Kidney (tissue), 14 donors: ENCODE results near the gene NRBF2. TPM values are rescaled to one million over a fixed set of nuclear protein-coding genes. Genes with fewer than 3 reads are reported as not detected.

ENCODE experiments used
- DNase-seq, 5 donors: peaks; one replicate each; pipeline ENCODE4 v3.0.0-alpha.2; 2013 to 2020
- FAIRE-seq: peaks from 2 replicates; lab custom pipeline; 2012; peaks lifted over from hg19 to GRCh38; lab: Jason Lieb, UNC
- H3K27ac ChIP-seq, 2 donors: one replicate each; pipeline ENCODE4 v1.7.0; 2013; ENCODE audit warnings: low read depth in 2 of 2, low read length in 2 of 2, inconsistent platforms in 1 of 2
- H3K27me3 ChIP-seq: one replicate; pipeline ENCODE4 v1.7.1; 2013; ENCODE audit warnings: low read length, inconsistent platforms; ENCODE audit not compliant: control insufficient read depth, insufficient read depth
- H3K36me3 ChIP-seq, 3 donors: one replicate each; pipeline versions ENCODE4 v1.7.0 to v1.7.1; 2013; ENCODE audit warnings: low read length in 3 of 3, control low read depth in 1 of 3, inconsistent platforms in 1 of 3; ENCODE audit not compliant: insufficient read depth in 3 of 3, control insufficient read depth in 2 of 3
- H3K4me1 ChIP-seq, 3 donors: one replicate each; pipeline versions ENCODE4 v1.7.0 to v1.7.1; 2013; ENCODE audit warnings: low read length in 3 of 3, inconsistent platforms in 1 of 3, low read depth in 1 of 3; ENCODE audit not compliant: control insufficient read depth in 2 of 3, insufficient read depth in 2 of 3
- H3K4me3 ChIP-seq, 3 donors: one replicate each; pipeline versions ENCODE4 v1.7.0 to v1.8.1; 2013; ENCODE audit warnings: low read length in 3 of 3, control low read depth in 1 of 3, inconsistent platforms in 1 of 3
- H3K9ac ChIP-seq, 3 donors: one replicate each; pipeline versions ENCODE4 v1.7.0 to v1.7.1; 2013; ENCODE audit warnings: low read length in 3 of 3, control low read depth in 1 of 3, inconsistent platforms in 1 of 3
- H3K9me3 ChIP-seq, 3 donors: one replicate each; pipeline versions ENCODE4 v1.7.0 to v1.7.1; 2013; ENCODE audit warnings: low read length in 3 of 3, control low read depth in 1 of 3, inconsistent platforms in 1 of 3; ENCODE audit not compliant: control insufficient read depth in 2 of 3, insufficient read depth in 1 of 3
- intact Hi-C: fragments of 100-400 bp; cut with DNase I; formaldehyde crosslinking; loops from one replicate; pipeline ENCODE4 v1.11.1; 2022
- polyA plus RNA-seq: library from polyadenylated mRNA; stranded (reverse); fragments of 350-450 nt; fragmentation: Illumina TruSeq; extraction: RNeasy Lipid Tissue Mini Kit (QIAGEN cat#74804); gene quantifications from one replicate; pipeline ENCODE4 v1.2.3, GENCODE V29; 2014; ENCODE audit warnings: low read depth, low replicate concordance; ENCODE audit not compliant: insufficient read depth
- total RNA-seq: library from RNA; stranded (reverse); fragmentation: NEBNext Ultra II Directional; extraction: Animal tissue kit (Norgen Biotek cat#: 25700); gene quantifications from one replicate; pipeline ENCODE4 v1.2.1, GENCODE V29; 2021
- TF ChIP-seq, protein P1 (sequence below): IDR thresholded peaks from 3 replicates; pipeline ENCODE4 v1.5.1; 2012; ENCODE audit warnings: mild to moderate bottlenecking, moderate library complexity, borderline replicate concordance; ENCODE audit not compliant: insufficient read depth; ENCODE audit errors: extremely low read depth
- donor health status: control.
- donor health status: control.
- donor health status: control.
- donor health status: control.
- donor health status: control.
- donor health status: DM: yes; HTN: yes; CAD: no.
- donor health status: Normal renal cell carcinoma (clear cell type).

The NRBF2 gene
- total and polyA plus RNA-seq, 2 donors from 2014 or later, result 11.2 to 15.8 TPM

DNA sequence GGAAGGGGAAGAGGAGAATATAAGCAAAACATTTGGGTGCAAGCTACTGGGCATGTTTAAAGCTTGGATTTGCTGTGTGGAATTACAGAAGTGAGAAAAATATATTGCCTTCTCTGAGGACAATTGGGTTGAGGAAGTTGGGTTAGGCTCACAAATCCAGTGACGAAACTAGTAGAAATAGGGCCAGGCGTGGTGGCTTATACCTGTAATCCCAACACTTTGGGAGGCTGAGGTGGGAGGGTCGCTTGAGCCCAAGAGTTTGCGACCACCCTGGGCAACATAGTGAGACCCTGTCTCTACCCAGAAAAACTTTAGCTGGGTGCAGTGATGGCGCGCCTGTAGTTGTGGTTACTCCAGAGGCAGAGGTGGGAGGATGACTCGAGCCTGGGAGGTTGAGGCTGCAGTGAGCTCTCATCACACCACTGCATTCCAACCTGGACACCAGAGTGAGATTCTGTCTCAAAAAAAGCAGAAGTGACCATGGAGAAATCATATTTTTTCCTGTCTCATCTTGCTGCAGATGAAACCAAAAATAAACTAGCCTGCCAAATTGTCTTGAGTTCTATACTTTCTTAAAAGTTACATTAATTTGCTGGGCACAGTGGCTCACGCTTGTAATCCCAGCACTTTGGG lies 22.4 kb downstream of the NRBF2 start:
- H3K9ac ChIP-seq, result no peak overlapping the region
- intact Hi-C loops, result no loop called here
- FAIRE-seq, result no peak
- peaks cover 0 to 10% (median 9%) of the 10 kb centered on the region in 3 donors for H3K36me3 ChIP-seq
- H3K4me1 ChIP-seq, result no peaks in the 10 kb centered on the region
- DNase-seq, result no peak
- no peaks in the 10 kb centered on the region for H3K9me3 ChIP-seq
- H3K4me3 ChIP-seq, result no peak overlapping the region
- TF ChIP-seq, protein P1, sequence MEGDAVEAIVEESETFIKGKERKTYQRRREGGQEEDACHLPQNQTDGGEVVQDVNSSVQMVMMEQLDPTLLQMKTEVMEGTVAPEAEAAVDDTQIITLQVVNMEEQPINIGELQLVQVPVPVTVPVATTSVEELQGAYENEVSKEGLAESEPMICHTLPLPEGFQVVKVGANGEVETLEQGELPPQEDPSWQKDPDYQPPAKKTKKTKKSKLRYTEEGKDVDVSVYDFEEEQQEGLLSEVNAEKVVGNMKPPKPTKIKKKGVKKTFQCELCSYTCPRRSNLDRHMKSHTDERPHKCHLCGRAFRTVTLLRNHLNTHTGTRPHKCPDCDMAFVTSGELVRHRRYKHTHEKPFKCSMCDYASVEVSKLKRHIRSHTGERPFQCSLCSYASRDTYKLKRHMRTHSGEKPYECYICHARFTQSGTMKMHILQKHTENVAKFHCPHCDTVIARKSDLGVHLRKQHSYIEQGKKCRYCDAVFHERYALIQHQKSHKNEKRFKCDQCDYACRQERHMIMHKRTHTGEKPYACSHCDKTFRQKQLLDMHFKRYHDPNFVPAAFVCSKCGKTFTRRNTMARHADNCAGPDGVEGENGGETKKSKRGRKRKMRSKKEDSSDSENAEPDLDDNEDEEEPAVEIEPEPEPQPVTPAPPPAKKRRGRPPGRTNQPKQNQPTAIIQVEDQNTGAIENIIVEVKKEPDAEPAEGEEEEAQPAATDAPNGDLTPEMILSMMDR, result no peak
- no peak overlapping the region for H3K27ac ChIP-seq
- H3K27me3 ChIP-seq, result no peaks in the 10 kb centered on the region

DNA sequence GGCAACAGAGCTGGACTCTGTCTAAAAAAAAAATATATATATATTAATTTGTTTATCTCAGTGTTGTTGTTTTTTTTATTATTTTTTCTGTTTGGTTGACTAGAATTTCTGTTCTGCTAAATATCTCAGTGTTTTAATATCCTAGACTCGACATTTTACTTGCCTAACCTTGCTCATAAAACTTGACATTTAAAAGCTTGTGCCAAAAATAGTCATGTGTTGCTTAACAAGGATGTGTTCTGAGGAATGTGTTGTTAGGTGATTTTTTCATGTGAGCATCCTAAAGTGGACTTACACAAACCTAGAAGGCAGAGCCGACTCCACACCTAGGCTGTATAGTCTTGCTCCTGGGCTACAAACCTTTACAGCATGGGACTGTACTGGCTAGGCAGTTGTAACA lies 23.1 kb downstream of the NRBF2 start:
- FAIRE-seq, result no peak
- Histone ChIP-seq H3K4me1 (no peaks in the 10 kb centered on the region), H3K4me3 (no peak overlapping the region), H3K27me3 (no peaks in the 10 kb centered on the region), H3K36me3 (peaks cover 0 to 9% (median 8%) of the 10 kb centered on the region in 3 donors), H3K27ac (no peak overlapping the region), H3K9me3 (no peaks in the 10 kb centered on the region), H3K9ac (no peak overlapping the region)
- DNase-seq, result no peak
- intact Hi-C loops, result no loop called here
- TF ChIP-seq, protein P1, result no peak

DNA sequence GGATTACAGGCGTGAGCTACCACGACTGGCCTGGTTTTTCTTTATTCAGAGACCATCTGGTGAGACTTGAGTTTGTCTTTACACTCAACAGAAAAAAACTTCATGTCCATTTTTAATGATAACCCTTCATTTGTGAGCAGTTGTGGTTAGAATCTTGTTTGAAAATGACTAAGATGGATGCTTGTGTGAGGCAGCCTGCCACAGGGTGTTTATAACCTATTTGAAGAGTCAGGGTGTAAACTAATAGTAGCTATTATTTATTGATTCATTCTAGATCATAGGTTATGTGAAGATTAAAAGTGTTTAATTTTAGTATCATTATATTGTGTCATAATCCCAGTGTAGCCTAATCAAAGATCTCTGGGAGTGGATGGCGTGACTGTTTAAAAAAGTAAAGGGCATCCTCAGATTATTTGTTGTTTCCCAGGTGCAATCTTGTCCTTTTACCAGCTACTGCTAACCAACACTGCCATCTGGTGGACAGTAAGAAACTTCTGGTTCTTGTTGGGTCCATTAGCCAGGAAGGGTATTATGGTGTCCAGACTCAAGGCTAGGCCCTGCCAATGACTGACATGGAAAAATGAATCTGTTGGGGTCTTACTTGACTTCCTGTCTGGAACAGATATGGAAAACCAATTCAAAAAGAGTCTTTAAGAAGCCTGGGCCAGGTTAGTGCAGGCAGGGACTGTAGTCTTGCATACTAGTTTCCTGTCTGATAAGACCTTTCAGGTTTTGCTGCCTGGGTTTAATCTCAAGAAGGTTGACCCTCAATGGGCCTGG lies 24.9 kb downstream of the NRBF2 start:
- DNase-seq, result peak in 4 of 5 donors; percentile 51 to 94 (median 74)
- FAIRE-seq, result peak; percentile 3

More for the DNA sequence above, 24.9 kb downstream of the NRBF2 start:
- Histone ChIP-seq H3K4me1 (no peaks in the 10 kb centered on the region), H3K9ac (no peak overlapping the region), H3K27ac (no peak overlapping the region), H3K9me3 (no peaks in the 10 kb centered on the region), H3K4me3 (no peak overlapping the region), H3K36me3 (peaks cover 0 to 9% (median 7%) of the 10 kb centered on the region in 3 donors), H3K27me3 (no peaks in the 10 kb centered on the region)
- TF ChIP-seq, protein P1, result peak; percentile 78
- intact Hi-C loops, result no loop called here
